ENCODE measurements around the gene LAPTM5. TPM values are rescaled to one million over a fixed set of nuclear protein-coding genes. Genes with fewer than 3 reads are reported as not detected.
A peak's percentile ranks its signal among the peaks of the same experiment; 100 is the strongest.

LAPTM5 gene
- total RNA-seq, 1 experiment from 2014 or later, result 0.15 TPM

DNA sequence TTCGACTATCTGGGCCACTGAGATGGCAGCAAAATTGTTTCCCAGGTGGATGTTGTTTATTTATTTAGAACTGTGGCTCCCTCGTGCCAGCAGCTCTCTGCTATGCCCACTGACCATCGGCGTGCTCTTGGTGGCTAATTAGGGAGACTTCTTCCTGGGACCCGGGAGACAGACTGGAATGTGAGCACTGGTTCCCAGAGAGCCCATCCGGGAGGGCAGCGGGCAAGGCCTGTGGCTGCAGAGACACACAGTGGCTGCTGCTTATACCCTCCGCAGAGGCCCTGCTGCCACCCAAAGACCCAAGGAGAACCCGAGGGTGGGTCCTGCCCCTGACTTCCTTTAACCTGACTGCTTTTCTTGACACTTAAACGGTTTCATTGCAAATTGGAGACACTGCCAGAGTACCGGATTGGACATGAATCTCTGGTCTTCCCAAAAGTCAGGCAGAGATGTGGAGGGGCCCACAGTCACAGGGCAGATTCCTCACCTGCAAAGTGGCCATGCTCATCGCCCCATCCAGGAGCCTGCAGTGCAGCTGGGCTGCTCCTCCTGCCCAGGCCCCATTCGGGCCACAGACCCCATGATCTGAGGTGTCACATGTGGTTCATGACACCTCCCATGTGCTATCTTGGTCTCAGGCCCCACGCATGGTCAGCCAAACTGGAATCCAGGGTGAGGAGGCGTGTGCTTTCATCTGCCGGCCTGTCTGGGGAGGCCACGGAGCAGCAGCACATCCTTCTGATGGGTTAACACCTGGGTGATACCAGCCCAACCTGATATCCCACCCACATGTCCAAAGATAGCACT, 28.5 kb downstream of the LAPTM5 start:
- peaks cover 6% of the 10 kb centered on the region; the same call in 1 of the 2 replicates for H3K4me1 ChIP-seq (ENCODE audit: insufficient read depth, low read length)
- no peaks in the 10 kb centered on the region for H3K79me2 ChIP-seq (ENCODE audit: insufficient read depth, low read length)
- H3K9ac ChIP-seq (ENCODE audit: extremely low read depth, insufficient read length, low read length), result no peak overlapping the region
- H3K18ac ChIP-seq (ENCODE audit: insufficient read length, low read depth, low read length), result no peak overlapping the region
- no peaks in the 10 kb centered on the region for H3K36me3 Mint-ChIP-seq (ENCODE audit: insufficient read depth in 1 of 3, low read depth in 3 of 3)
- H3K27ac ChIP-seq (ENCODE audit: insufficient read length, low read depth, low read length), result no peak overlapping the region
- no peaks in the 10 kb centered on the region for H3K79me1 ChIP-seq (ENCODE audit: insufficient read depth, low read depth, low read length, poor library complexity, severe bottlenecking)
- H3K9me3 Mint-ChIP-seq, result no peaks in the 10 kb centered on the region
- H4K20me1 ChIP-seq (ENCODE audit: control insufficient read depth, insufficient read depth, insufficient read length), result no peaks in the 10 kb centered on the region
- no peak for DNase-seq
- no peak overlapping the region for H3K14ac ChIP-seq (ENCODE audit: insufficient read depth, low read length)
- H3K27me3 ChIP-seq (ENCODE audit: insufficient read depth, low read length), result no peaks in the 10 kb centered on the region
- H3K4ac ChIP-seq (ENCODE audit: low read depth, low read length), result no peak overlapping the region
- H3K27ac Mint-ChIP-seq, result peak overlapping the region in 1 of 3 experiments; percentile 84; a peak in 1 of 7 replicates
- H3K23ac ChIP-seq (ENCODE audit: insufficient read length, low read depth, low read length), result no peak overlapping the region
- no peak overlapping the region for H4K91ac ChIP-seq (ENCODE audit: insufficient read length, low read depth, low read length)
- peaks cover 32 to 47% of the 10 kb centered on the region in 2 experiments for H3K4me1 Mint-ChIP-seq
- H2BK12ac ChIP-seq (ENCODE audit: insufficient read length, low read depth, low read length), result no peak overlapping the region
- H2BK120ac ChIP-seq (ENCODE audit: low read depth, low read length, poor library complexity, severe bottlenecking), result no peak overlapping the region
- H2BK20ac ChIP-seq (ENCODE audit: low read depth, low read length, poor library complexity, severe bottlenecking), result no peak overlapping the region
- no peak overlapping the region for H3K4me3 Mint-ChIP-seq
- no peak overlapping the region for H2BK5ac ChIP-seq (ENCODE audit: insufficient read length, low read length)
- H2AFZ ChIP-seq (ENCODE audit: low read length), result no peak overlapping the region
- H3T11ph ChIP-seq (ENCODE audit: low read length), result no peak overlapping the region
- H3K27me3 Mint-ChIP-seq (ENCODE audit: low read depth), result peaks cover 4% of the 10 kb centered on the region
- no peak overlapping the region for H4K8ac ChIP-seq (replicated peaks; ENCODE audit: insufficient read length, low read depth, low read length)
- no peaks in the 10 kb centered on the region for H3K9me3 ChIP-seq (ENCODE audit: control insufficient read depth, low read depth, low read length)
- H3K4me2 ChIP-seq (ENCODE audit: insufficient read depth, insufficient read length, low read length), result no peak overlapping the region
- no peak overlapping the region for H3K56ac ChIP-seq (ENCODE audit: insufficient read length, low read depth, low read length)
- TF ChIP-seq, protein P1, sequence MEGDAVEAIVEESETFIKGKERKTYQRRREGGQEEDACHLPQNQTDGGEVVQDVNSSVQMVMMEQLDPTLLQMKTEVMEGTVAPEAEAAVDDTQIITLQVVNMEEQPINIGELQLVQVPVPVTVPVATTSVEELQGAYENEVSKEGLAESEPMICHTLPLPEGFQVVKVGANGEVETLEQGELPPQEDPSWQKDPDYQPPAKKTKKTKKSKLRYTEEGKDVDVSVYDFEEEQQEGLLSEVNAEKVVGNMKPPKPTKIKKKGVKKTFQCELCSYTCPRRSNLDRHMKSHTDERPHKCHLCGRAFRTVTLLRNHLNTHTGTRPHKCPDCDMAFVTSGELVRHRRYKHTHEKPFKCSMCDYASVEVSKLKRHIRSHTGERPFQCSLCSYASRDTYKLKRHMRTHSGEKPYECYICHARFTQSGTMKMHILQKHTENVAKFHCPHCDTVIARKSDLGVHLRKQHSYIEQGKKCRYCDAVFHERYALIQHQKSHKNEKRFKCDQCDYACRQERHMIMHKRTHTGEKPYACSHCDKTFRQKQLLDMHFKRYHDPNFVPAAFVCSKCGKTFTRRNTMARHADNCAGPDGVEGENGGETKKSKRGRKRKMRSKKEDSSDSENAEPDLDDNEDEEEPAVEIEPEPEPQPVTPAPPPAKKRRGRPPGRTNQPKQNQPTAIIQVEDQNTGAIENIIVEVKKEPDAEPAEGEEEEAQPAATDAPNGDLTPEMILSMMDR (conservative IDR thresholded peaks at IDR 0.05), result no peak
- no peak overlapping the region for H4K5ac ChIP-seq (ENCODE audit: insufficient read length, low read depth, low read length)
- no peak overlapping the region for H2AK5ac ChIP-seq (ENCODE audit: insufficient read length, low read length)
- H3K23me2 ChIP-seq (ENCODE audit: insufficient read length, low read depth, low read length, poor library complexity, severe bottlenecking), result no peaks in the 10 kb centered on the region
- WGBS (ENCODE audit: extremely low coverage, insufficient read length, low lambda C conversion rate), result no CpG with 5 or more reads among the region's 17 CpGs
- H2BK15ac ChIP-seq (ENCODE audit: low read depth, low read length), result no peak overlapping the region
